Transverse colon (tissue), 4 donors: ENCODE results near the gene CDYL. TPM values are rescaled to one million over a fixed set of nuclear protein-coding genes. Genes with fewer than 3 reads are reported as not detected.
A peak's percentile ranks its signal among the peaks of the same experiment; 100 is the strongest.

Source experiments
- DNase-seq: peaks from one replicate; pipeline ENCODE4 v3.0.0-alpha.2; 2019
- H3K27ac ChIP-seq, 4 donors: fragments of 200-600 bp; sonication (generic); 2 replicates each; pipeline ENCODE4 v1.5.1; 2016 to 2018; ENCODE audit warnings: inconsistent platforms in 4 of 4
- H3K27me3 ChIP-seq: fragments of 200-600 bp; sonication (generic); 2 replicates; pipeline ENCODE4 v1.5.1; 2017; ENCODE audit warnings: inconsistent platforms
- H3K36me3 ChIP-seq, 4 donors: fragments of 200-600 bp; sonication (generic); 2 replicates each; pipeline ENCODE4 v1.5.1; 2017 to 2019; ENCODE audit warnings: inconsistent platforms in 4 of 4
- H3K4me1 ChIP-seq, 4 donors: fragments of 200-600 bp; sonication (generic); 2 replicates each; pipeline ENCODE4 v1.5.1; 2017 to 2020; ENCODE audit warnings: inconsistent platforms in 4 of 4
- H3K4me3 ChIP-seq, 4 donors: fragments of 200-600 bp; sonication (generic); 1 replicate in 1 of 4; 2 replicates in 3 of 4; pipeline versions ENCODE4 v1.5.1 to v1.6.1; 2017 to 2019; ENCODE audit warnings: inconsistent platforms in 4 of 4
- H3K9me3 ChIP-seq, 2 donors: fragments of 200-600 bp; sonication (generic); 2 replicates each; pipeline ENCODE4 v1.5.1; 2017 to 2019; ENCODE audit warnings: inconsistent platforms in 2 of 2
- EP300 ChIP-seq: sonication (generic); formaldehyde crosslinking; IDR thresholded peaks from one replicate; pipeline ENCODE4 v1.6.1; 2017; ENCODE audit warnings: antibody characterized with exemption, low read depth
- POLR2A ChIP-seq: fragments of 450-650 bp; IDR thresholded peaks from one replicate; pipeline ENCODE4 v1.6.1; 2016; ENCODE audit warnings: antibody characterized with exemption, mild to moderate bottlenecking, moderate library complexity
- POLR2AphosphoS5 ChIP-seq, 3 donors: sonication (generic); formaldehyde crosslinking; IDR thresholded peaks; one replicate each; pipeline ENCODE4 v1.6.1; 2016; ENCODE audit warnings: antibody characterized with exemption in 3 of 3
- WGBS, 2 donors: methylation state at CpG; one replicate each; pipeline ENCODE4 v1.1.5; 2018; ENCODE audit warnings: low coverage in 1 of 2; 5-methylcytosine and 5-hydroxymethylcytosine counted together
- in situ Hi-C, 4 donors: fragments of 200-750 bp; cut with MboI; loops; one replicate each; pipeline versions ENCODE4 v1.15.0 to v1.15.1; 2017; ENCODE audit warnings: low sequenced_read_pairs in 3 of 4, low pct_ligation_motif_present in 1 of 4, low pct_unique_long_range_greater_than_20kb in 1 of 4
- intact Hi-C: fragments of 100-400 bp; cut with DNase I; formaldehyde crosslinking; loops from one replicate; pipeline ENCODE4 v1.15.1; 2023; ENCODE audit warnings: low total_unique reads
- total RNA-seq, 4 donors: library from RNA; depleted of rRNA; stranded (reverse); fragments of >200 nt; gene quantifications; one replicate each; pipeline ENCODE4 v1.1.0, GENCODE V29; 2016
- TF ChIP-seq, protein P1 (sequence below), 5 experiments: fragments of 200-600 bp in 3 of 5; fragments of 450-650 bp in 2 of 5; sonication (generic) in 3 of 5; IDR thresholded peaks; 1 replicate in 2 of 5; 2 replicates in 3 of 5; pipeline ENCODE4 v1.5.1; 2016 to 2017; ENCODE audit warnings: antibody characterized with exemption in 5 of 5, inconsistent platforms in 3 of 5, mild to moderate bottlenecking in 2 of 5, moderate library complexity in 1 of 5

CDYL gene
- total RNA-seq, 4 donors from 2014 or later: 23.6 to 40.8 (median 30.0) TPM

DNA sequence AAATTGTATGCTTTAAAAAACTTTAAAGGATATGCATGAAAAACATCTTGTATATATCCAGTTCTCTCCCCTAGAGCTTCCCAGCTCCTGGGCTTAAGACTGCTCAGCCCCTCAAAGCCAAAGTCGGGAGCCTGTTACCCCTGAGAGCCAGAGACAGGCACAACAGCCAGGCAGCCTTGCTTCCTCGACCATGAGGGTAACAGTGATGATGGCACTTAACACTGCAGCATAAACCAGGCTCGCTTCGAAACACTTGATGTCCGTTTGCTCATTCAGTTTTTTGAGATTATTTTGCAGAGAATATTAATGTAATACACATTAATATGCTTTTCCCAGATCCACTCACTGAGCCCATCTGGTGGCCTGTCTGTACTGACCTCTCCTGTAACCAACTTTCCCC, 180.4 kb downstream of the CDYL start:
- Histone ChIP-seq H3K4me1 (no peaks in the 10 kb centered on the region), H3K27me3 (no peaks in the 10 kb centered on the region), H3K4me3 (no peak overlapping the region), H3K9me3 (no peaks in the 10 kb centered on the region), H3K27ac (no peak overlapping the region), H3K36me3 (peaks cover 0 to 17% (median 7%) of the 10 kb centered on the region in 4 donors)
- TF ChIP-seq EP300 (no peak), POLR2A (no peak), POLR2AphosphoS5 (IDR thresholded peaks at IDR 0.05) (no peak)
- TF ChIP-seq, protein P1, sequence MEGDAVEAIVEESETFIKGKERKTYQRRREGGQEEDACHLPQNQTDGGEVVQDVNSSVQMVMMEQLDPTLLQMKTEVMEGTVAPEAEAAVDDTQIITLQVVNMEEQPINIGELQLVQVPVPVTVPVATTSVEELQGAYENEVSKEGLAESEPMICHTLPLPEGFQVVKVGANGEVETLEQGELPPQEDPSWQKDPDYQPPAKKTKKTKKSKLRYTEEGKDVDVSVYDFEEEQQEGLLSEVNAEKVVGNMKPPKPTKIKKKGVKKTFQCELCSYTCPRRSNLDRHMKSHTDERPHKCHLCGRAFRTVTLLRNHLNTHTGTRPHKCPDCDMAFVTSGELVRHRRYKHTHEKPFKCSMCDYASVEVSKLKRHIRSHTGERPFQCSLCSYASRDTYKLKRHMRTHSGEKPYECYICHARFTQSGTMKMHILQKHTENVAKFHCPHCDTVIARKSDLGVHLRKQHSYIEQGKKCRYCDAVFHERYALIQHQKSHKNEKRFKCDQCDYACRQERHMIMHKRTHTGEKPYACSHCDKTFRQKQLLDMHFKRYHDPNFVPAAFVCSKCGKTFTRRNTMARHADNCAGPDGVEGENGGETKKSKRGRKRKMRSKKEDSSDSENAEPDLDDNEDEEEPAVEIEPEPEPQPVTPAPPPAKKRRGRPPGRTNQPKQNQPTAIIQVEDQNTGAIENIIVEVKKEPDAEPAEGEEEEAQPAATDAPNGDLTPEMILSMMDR (IDR thresholded peaks at IDR 0.05): no peak
- intact Hi-C loops (no loop called here), in situ Hi-C loops (no loop called here)
- no peak for DNase-seq
- WGBS, 2 donors: 93 to 95% methylated on average over 5 of the region's 5 CpGs

DNA sequence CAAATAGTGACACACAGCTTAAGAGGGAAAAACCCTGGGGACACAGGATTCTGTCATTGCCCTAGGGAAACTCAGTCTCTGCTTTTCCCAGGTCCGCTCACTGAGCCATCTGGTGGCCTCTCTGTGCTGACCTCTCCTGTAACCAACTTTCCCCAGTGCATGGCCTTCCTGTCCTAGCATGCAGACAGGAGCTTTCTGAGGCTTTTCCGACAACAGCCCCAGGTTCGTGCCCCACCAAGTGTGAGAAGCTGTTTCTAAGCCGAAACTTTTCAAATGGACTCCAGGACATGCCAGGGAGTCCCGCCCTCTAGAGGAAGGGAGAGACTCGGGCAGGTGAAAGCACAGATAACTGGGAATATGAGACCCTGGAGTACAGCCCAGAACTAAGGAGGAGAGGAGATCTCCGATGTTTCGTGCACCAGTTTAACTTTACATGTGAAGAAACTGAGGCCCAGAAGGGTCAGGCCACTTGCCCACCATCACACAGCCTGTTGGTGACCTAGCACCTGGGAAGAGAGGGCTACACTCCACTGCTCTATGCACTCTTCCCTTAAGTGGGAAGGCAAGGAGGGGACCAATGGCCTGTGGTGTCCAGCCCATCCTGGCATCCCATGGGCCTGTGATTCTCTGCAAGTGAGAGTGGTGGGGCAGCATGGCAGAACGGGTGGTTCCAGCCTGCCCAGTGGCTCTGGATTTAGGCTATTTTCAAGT, 181.5 kb downstream of the CDYL start:
- no peak overlapping the region for H3K4me3 ChIP-seq
- H3K27me3 ChIP-seq: no peaks in the 10 kb centered on the region
- WGBS, 2 donors: 50 to 60% methylated on average over 1 to 9 of the region's 9 CpGs
- in situ Hi-C loops (no loop called here), intact Hi-C loops (no loop called here)
- H3K27ac ChIP-seq: no peak overlapping the region
- peaks cover 0 to 15% (median 5%) of the 10 kb centered on the region in 4 donors for H3K36me3 ChIP-seq
- DNase-seq: no peak
- TF ChIP-seq POLR2AphosphoS5 (IDR thresholded peaks at IDR 0.05): no peak
- TF ChIP-seq, protein P1 (IDR thresholded peaks at IDR 0.05): peak in 4 of 5 experiments; percentile 11 to 27 (median 13)
- H3K4me1 ChIP-seq: no peaks in the 10 kb centered on the region
- H3K9me3 ChIP-seq: no peaks in the 10 kb centered on the region

DNA sequence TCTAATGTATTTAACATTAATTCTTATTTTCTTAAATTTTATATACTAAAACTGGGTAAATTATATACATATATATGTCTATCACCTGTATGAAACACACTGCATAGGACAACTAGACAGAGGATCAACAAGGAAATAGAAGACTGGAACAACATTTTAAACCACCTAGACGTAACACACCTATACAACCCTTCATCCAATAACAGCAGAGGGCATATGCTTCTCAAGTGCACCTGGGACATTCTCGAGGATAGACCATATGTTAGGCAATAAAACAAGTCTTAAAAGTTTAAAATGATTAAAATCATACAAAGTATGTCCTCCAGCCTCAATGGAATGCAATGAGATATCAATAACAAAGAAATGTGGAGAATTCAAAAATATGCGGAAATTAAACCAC, 182.4 kb downstream of the CDYL start:
- Histone ChIP-seq H3K27ac (no peak overlapping the region), H3K4me1 (no peaks in the 10 kb centered on the region), H3K27me3 (no peaks in the 10 kb centered on the region), H3K9me3 (no peaks in the 10 kb centered on the region), H3K36me3 (peaks cover 0 to 12% (median 5%) of the 10 kb centered on the region in 4 donors), H3K4me3 (no peak overlapping the region)
- DNase-seq: no peak
- TF ChIP-seq EP300: no peak
- TF ChIP-seq POLR2A: no peak
- 79 to 84% methylated on average over 3 of the region's 3 CpGs for WGBS, 2 donors
- intact Hi-C loops (no loop called here), in situ Hi-C loops (no loop called here)

DNA sequence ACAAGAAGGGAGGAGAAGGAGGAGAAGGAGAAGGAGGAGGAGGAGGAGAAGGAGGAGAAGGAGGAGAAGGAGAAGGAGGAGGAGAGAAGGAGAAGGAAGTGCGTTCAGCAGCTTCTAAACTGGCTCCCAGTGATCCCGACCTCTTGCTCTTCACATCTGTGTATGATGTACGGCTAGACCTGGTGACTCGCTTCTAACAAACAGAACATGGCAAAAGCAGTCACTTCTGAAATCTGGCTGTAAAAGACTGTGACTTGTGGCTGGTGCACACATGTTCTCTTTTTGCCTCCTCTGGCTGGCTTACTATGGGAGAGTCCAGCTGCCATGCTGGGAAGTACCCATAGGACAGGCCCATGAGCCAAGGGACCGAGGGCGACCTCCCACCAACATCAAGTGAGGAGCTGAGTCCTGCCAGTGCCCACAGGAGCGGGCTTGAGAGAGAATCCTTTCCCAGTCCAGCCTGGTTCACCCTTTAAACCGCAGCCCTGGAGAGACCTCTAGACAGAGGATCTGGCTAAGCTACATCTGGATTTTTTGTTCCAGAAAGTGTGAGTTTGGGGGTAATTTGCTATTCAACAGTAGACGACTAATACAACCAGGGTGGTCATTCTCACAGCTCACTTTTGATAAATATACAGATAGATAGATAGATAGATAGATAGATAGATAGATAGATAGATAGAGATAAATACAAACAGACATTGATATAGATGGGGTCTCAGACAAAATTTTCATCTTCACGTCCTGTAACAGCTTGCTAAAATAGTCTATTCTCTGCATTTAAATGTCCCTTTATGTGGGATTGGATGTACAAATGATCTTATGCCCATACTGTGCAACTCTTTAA, 185.3 kb downstream of the CDYL start:
- intact Hi-C loops (no loop called here), in situ Hi-C loops (no loop called here)
- TF ChIP-seq, protein P1 (IDR thresholded peaks at IDR 0.05): no peak
- no peak for TF ChIP-seq POLR2AphosphoS5 (IDR thresholded peaks at IDR 0.05)
- TF ChIP-seq POLR2A: no peak
- no peak for TF ChIP-seq EP300
- no peaks in the 10 kb centered on the region for H3K9me3 ChIP-seq
- H3K27me3 ChIP-seq: no peaks in the 10 kb centered on the region
- no peaks in the 10 kb centered on the region for H3K4me1 ChIP-seq
- no peak overlapping the region for H3K27ac ChIP-seq
- no peak overlapping the region for H3K4me3 ChIP-seq
- H3K36me3 ChIP-seq: no peaks in the 10 kb centered on the region
- no peak for DNase-seq
- 80 to 89% methylated on average over 6 to 10 of the region's 10 CpGs for WGBS, 2 donors
